Measurements from ENCODE around the gene PAN3.

DNA sequence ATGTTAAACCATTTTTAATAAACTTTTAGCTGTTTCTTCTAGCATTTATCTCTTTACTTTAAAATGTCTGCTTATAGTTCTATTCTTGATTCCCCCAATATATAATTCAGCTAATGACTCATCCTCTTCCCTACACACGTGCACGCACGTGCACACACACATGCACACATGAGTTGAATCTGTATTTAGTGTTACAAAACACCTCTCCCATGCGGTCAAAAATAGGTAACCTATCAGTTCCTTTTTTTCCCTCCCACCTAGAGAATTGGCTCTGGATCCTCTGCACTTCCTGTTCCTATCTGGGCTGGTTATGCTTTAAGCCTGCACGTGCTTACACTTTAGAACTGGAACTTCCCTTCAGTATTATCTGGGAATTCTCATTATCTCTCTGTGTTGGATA, 144.1 kb downstream of the PAN3 start:
- no peak for TF ChIP-seq SP1 (IDR thresholded peaks at IDR 0.05; ENCODE audit: low read depth, low read length)
- TF ChIP-seq, protein P1, sequence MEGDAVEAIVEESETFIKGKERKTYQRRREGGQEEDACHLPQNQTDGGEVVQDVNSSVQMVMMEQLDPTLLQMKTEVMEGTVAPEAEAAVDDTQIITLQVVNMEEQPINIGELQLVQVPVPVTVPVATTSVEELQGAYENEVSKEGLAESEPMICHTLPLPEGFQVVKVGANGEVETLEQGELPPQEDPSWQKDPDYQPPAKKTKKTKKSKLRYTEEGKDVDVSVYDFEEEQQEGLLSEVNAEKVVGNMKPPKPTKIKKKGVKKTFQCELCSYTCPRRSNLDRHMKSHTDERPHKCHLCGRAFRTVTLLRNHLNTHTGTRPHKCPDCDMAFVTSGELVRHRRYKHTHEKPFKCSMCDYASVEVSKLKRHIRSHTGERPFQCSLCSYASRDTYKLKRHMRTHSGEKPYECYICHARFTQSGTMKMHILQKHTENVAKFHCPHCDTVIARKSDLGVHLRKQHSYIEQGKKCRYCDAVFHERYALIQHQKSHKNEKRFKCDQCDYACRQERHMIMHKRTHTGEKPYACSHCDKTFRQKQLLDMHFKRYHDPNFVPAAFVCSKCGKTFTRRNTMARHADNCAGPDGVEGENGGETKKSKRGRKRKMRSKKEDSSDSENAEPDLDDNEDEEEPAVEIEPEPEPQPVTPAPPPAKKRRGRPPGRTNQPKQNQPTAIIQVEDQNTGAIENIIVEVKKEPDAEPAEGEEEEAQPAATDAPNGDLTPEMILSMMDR (IDR thresholded peaks at IDR 0.05; ENCODE audit: control extremely low read depth in 1 of 3, insufficient read depth in 1 of 3, low read depth in 1 of 3, low read length in 3 of 3), result no peak
- TF ChIP-seq CHD2 (IDR thresholded peaks at IDR 0.05; ENCODE audit: low read length), result no peak
- no peak for TF ChIP-seq POLR2A (IDR thresholded peaks at IDR 0.05; ENCODE audit: control extremely low read depth in 1 of 2, low read depth in 2 of 2, low read length in 2 of 2)
- no peak for TF ChIP-seq YY1 (IDR thresholded peaks at IDR 0.05; ENCODE audit: low read depth, low read length)
- no peak for TF ChIP-seq EP300 (IDR thresholded peaks at IDR 0.05; ENCODE audit: borderline replicate concordance in 1 of 2, low read depth in 2 of 2, low read length in 2 of 2)
- TF ChIP-seq, protein P2, sequence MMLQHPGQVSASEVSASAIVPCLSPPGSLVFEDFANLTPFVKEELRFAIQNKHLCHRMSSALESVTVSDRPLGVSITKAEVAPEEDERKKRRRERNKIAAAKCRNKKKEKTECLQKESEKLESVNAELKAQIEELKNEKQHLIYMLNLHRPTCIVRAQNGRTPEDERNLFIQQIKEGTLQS (IDR thresholded peaks at IDR 0.05; ENCODE audit: insufficient read depth, low read depth, low read length), result no peak
- no peak for TF ChIP-seq ZNF274 (IDR thresholded peaks at IDR 0.05; ENCODE audit: borderline replicate concordance, extremely low read depth, low read length)
- no peak for TF ChIP-seq GTF2F1 (IDR thresholded peaks at IDR 0.05; ENCODE audit: borderline replicate concordance, low read depth, low read length)
- no peak for TF ChIP-seq RAD21 (IDR thresholded peaks at IDR 0.05 in 1 of 2, conservative IDR thresholded peaks at IDR 0.05 in 1 of 2; ENCODE audit: low read depth in 2 of 2, low read length in 2 of 2)
